Brain microvascular endothelial cell (primary cell): Measurements from ENCODE around the gene DDX27.
"Not testable (repeated sequence)": the region's sequence is repeated elsewhere in the genome, so short reads cannot be mapped to it uniquely, and the experiment has no call there.

Source experiments
- DNase-seq: peaks from one replicate; pipeline ENCODE4 v3.0.0-alpha.2; 2020
- H3K27ac ChIP-seq: fragments of 250-450 bp; sonication (Bioruptor Pico); 2 replicates; pipeline ENCODE4 v1.5.1; 2020; ENCODE audit warnings: mild to moderate bottlenecking, moderate library complexity
- H3K27me3 ChIP-seq: fragments of 250-450 bp; sonication (Bioruptor Pico); replicated peaks from 2 replicates; pipeline ENCODE4 v1.5.1; 2020; ENCODE audit warnings: mild to moderate bottlenecking
- H3K36me3 ChIP-seq: fragments of 250-450 bp; sonication (Bioruptor Pico); replicated peaks from 2 replicates; pipeline ENCODE4 v1.5.1; 2020; ENCODE audit warnings: mild to moderate bottlenecking
- H3K4me3 ChIP-seq: 2 replicates; pipeline ENCODE4 v1.5.1; 2011; ENCODE audit warnings: low read depth, mild to moderate bottlenecking, control low read depth, low read length, moderate library complexity
- in situ Hi-C: cut with HindIII; loops from 2 replicates; pipeline ENCODE4 v1.10.0; 2017; ENCODE audit warnings: low sequenced_read_pairs, low pct_ligation_motif_present
- TF ChIP-seq, protein P1 (sequence below): IDR thresholded peaks from 2 replicates; pipeline ENCODE4 v1.5.1; 2011; ENCODE audit warnings: low read depth, mild to moderate bottlenecking, moderate library complexity, low read length, control low read depth, inconsistent platforms; ENCODE audit errors: missing control alignments

DDX27 gene

DNA sequence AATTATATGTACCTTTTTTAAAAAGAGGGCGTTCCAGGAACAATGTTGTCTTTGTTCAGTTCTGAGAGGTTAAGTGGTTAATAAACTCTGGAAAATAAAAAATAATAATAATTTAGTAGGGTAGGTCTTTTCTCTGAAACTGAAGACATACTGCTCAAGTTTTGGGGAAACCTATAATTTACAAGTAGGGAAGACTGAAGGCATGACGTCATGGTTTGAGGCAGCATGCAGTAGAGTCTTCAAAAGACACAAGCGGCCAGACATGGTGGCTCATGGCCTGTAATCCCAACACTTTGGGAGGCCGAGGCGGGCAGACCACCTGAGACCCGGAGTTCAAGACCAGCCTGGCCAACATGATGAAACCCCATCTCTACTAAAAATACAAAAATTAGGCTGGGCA lies 45.0 kb upstream of the DDX27 start:
- Histone ChIP-seq H3K36me3 (peaks cover 2% of the 10 kb centered on the region), H3K27me3 (no peaks in the 10 kb centered on the region), H3K27ac (no peak overlapping the region), H3K4me3 (no peak overlapping the region)
- TF ChIP-seq, protein P1, sequence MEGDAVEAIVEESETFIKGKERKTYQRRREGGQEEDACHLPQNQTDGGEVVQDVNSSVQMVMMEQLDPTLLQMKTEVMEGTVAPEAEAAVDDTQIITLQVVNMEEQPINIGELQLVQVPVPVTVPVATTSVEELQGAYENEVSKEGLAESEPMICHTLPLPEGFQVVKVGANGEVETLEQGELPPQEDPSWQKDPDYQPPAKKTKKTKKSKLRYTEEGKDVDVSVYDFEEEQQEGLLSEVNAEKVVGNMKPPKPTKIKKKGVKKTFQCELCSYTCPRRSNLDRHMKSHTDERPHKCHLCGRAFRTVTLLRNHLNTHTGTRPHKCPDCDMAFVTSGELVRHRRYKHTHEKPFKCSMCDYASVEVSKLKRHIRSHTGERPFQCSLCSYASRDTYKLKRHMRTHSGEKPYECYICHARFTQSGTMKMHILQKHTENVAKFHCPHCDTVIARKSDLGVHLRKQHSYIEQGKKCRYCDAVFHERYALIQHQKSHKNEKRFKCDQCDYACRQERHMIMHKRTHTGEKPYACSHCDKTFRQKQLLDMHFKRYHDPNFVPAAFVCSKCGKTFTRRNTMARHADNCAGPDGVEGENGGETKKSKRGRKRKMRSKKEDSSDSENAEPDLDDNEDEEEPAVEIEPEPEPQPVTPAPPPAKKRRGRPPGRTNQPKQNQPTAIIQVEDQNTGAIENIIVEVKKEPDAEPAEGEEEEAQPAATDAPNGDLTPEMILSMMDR = no peak
- no peak for DNase-seq
- in situ Hi-C loops = no loop called here

DNA sequence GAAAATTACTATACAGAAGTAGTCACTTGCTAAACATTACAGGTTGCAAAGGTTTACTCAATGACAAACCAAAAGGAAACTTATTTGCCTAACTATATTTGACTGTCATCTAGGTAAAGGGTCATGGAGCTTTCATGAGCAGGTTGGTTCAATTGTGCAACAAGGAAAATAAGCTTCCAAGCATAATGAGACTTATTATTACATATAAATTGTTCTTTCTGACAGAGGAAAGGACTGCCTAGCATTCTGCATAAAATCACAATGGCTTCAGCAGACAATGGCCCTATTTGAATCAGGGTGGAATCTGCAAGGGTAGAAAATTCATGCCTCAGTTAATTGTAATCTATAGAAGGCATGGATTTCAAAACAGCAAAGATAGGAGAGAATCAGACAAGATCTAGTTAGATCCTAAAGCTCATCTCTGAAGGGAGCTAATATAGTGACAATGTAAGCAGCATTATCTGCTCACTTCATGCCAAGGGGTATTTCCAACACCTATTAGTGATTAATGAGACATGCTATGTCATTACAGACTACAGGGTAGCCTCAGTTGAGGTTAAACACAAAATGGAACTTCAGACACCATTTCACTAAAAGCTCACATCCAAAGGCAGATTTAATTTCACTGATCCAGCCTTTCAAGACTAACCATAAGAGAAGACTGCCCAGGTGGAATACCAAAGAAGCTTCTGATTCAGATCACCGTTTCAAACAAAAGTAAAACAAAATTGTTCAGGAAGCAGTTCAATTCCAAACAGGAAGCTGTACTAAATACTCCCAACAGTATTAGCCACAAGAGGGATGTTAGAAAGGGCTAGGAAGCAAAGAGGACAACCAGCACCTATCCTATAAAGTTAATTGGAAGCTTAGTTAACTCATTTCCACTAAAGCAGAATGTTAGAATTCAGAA lies 39.6 kb upstream of the DDX27 start:
- in situ Hi-C loops = no loop called here
- Histone ChIP-seq H3K27me3 (no peaks in the 10 kb centered on the region), H3K4me3 (no peak overlapping the region), H3K27ac (no peak overlapping the region), H3K36me3 (no peaks in the 10 kb centered on the region)
- no peak for DNase-seq
- TF ChIP-seq, protein P1 = no peak

DNA sequence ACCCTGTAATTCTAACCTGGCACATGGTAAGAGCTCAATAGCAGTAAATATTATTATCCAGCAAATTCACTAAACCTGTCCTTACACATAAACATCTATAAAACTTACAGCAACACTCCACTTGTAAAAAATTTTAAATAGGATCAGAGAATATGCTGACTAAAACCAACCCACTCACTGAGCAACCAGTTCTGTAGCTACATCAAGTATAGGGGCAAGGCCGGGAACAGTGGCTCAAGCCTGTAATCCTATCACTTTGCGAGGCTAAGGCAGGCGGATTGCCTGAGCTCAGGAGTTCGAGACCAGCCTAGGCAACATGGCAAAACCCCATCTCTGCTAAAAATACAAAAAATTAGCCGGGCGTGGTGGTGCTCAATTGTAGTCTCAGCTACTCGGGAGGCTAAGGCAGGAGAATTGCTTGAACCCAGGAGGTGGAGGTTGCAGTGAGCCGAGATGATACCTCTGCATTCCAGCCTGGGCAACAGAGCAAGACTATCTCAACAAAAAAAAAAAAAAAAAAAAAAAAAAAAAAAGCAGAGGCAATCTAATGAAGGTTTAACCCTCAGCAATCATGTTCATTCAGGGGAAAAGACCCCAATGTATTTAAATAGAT lies 37.8 kb upstream of the DDX27 start:
- DNase-seq = no peak
- no peak overlapping the region for H3K4me3 ChIP-seq
- no peaks in the 10 kb centered on the region for H3K36me3 ChIP-seq
- in situ Hi-C loops = no loop called here
- TF ChIP-seq, protein P1 = no peak
- H3K27ac ChIP-seq = no peak overlapping the region
- H3K27me3 ChIP-seq = no peaks in the 10 kb centered on the region

DNA sequence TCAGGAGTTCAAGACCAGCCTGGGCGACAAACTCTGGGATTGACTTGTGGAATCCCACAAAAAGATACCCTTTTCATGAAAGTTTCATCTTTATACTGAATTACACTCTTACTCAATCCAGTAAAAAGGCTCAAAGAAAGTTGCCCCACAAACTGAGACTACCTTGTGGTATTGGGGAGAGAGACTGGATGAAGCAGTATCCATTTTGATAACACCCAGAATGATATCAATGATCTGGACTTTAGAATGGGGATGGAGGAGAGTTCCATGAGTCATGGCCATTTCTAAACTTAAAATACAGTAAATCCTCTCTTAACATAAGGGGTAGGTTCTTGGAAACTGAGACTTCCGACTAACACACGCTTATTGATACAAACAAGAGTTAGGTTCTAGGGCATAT lies 35.8 kb upstream of the DDX27 start:
- Histone ChIP-seq H3K4me3 (no peak overlapping the region), H3K27ac (no peak overlapping the region), H3K36me3 (no peaks in the 10 kb centered on the region), H3K27me3 (no peaks in the 10 kb centered on the region)
- no peak for DNase-seq
- TF ChIP-seq, protein P1 = no peak
- in situ Hi-C loops = no loop called here

DNA sequence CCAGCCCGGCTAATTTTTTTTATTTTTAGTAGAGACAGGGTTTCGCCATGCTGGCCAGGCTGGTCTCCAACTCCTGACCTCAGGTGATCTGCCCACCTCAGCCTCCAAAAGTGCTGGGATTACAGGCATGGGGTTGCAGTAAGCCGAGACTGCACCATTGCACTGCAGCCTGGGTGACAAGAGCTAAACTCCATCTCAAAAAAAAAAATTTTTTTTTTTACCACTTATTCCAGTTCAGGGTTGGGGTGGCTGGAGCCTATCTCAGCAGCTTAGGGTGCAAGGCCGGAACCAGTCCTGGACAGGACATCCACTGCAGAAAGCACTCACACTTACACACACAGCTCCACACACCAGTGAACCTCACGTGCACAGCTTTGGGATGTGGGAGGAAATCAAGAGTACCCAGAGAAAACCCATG lies 35.1 kb upstream of the DDX27 start:
- H3K4me3 ChIP-seq, H3K27me3 ChIP-seq, in situ Hi-C loops, H3K36me3 ChIP-seq, H3K27ac ChIP-seq, DNase-seq: not testable (repeated sequence)

DNA sequence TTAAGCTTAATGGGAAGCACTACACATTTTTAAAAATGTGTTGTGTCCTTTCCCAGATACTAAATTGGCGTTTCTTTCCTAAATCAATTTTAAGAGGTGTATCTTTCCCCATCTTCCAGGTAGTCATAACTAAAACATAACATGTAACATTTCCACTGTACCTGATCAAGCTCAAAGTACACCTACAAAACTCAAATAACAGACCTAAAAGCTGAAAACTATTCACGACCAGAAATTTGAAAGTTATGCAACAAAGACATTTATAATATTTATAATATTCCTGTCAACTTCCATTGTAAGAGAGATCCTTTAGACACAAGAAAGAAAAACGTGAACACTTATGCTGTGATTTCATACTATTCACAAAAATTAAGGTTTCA lies 34.5 kb upstream of the DDX27 start:
- Histone ChIP-seq H3K27ac (no peak overlapping the region), H3K36me3 (no peaks in the 10 kb centered on the region), H3K4me3 (no peak overlapping the region), H3K27me3 (no peaks in the 10 kb centered on the region)
- TF ChIP-seq, protein P1 = no peak
- in situ Hi-C loops = no loop called here
- no peak for DNase-seq
